GM21737 (cell line): ENCODE measurements around the gene PFN3.
A peak's percentile ranks its signal among the peaks of the same experiment; 100 is the strongest.
"Not testable (repeated sequence)": the region's sequence is repeated elsewhere in the genome, so short reads cannot be mapped to it uniquely, and the experiment has no call there.

Source experiments
- ATAC-seq: cut with Tn5 transposase; IDR thresholded peaks from one replicate; pipeline ENCODE4 v1.9.1; 2021; ENCODE audit warnings: mild to moderate bottlenecking, moderate library complexity; ENCODE audit not compliant: unreplicated experiment

The PFN3 gene

DNA sequence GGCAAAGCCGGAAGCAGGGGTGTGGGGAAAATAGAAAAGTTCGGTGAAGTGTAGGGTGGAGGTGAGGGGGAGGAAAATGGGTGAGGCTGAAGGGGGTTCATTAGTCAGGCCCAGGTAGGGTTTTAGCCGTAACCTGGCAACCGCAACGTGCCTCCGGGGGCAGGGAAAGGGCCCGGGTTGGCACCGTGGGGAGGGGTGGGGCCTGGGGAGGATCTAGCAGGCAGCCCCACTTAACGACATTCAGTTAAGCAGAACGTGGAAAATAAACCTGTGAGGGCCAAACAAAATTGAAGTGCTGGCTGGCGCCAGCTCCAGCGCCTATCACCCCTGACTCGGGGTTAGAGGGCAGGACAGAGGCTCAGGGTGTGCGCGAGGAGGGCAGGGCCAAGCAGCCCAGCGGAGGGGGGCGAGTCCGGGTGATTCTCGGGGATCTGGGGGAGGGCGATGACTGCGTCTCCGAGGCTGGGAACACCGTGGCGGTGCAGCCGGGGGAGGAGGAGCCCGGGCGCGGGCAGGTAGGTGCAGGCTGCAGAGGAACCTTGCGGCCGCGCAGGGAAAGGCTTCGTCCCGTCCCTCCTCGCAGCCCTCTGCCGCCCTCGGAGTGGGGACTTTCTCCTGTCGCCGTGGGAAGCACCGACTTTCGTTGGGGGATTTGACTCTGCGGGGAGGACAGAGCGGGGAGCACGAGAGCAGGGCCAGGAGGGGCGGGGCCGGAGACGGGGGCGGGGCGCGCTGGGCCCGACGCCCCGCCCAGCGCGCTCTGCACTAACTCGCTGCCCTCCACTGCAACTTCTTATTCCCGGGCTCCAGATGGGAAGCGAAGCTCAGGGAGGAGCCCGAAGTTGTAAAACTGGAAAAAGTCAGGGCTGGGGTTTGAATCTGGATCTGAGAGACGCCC, 37.6 kb downstream of the PFN3 start:
- ATAC-seq: peak; percentile 42

DNA sequence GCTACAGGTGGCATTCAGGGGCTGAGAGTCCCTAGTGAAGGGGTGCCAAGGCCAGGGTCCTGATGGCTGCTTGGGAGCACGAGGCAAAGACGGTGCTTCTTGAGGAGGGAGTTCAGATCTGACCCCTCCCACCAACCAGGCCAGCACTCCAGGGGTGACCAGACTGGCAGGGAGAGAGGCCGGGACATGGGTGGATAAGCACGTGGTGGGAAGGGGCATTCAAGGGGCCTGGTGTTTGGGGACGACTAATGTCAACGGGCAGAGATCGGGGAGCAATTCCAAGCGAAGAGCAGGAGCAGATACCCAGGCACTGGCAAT, 38.2 kb downstream of the PFN3 start:
- ATAC-seq: no peak

DNA sequence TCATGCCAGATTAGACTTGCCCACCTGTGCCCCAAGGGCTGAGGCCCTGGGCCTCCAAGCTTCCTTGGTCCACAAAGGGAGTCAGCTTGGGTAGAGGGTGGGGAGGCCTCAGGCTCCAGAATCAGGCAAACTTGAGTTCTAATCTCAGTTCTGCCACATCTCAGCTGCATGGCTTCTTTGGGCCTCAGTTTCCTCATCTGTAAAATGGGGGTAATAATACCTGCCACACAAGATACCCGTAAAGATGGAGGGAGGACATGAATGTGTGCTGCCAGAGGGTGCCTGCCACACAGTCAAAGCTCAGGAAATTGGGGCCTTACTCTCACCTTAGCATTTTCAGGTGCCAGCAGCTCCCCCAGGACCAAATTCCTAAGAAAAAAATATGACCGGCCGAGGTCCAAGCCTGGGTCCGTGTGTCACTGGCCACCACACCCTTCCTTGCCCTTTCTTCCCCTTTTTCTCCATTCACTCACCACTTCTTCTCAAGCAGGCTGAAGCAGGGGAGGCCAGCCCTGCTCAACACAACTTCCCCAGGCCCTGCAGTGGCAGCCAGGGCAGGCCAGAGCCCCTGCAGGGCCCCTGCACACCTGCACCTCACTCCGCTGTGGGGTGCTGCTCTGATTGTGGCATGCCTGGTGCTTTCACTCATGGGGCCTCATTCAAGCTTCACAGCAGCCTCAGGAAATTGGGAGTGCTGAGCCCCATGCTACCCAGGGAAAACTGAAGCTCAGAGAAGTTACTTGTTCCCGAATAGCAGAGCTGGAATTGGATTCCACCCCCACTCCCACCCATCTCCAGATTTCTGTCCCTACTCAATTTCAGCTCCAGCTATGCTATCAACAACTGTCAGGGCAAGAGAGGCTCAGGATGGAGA, 38.8 kb downstream of the PFN3 start:
- ATAC-seq: no peak

DNA sequence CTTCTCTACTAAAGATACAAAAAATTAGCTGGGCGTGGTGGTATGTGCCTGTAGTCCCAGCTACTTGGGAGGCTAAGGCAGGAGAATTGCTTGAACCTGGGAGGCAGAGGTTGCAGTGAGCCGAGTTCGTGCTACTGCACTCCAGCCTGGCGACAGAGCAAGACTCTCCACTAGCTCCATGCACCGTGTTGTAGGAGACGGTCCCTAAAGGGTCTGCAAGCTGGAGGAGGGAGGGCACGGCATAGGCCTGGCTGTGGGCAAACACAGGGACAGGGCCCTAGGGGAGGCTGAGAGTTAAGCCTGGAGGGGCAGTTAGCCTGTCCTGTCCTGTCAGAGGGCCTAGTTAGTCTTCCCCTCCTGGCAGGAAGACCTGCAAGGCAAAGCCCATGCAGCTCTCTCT, 39.7 kb downstream of the PFN3 start:
- not testable (repeated sequence) for ATAC-seq

DNA sequence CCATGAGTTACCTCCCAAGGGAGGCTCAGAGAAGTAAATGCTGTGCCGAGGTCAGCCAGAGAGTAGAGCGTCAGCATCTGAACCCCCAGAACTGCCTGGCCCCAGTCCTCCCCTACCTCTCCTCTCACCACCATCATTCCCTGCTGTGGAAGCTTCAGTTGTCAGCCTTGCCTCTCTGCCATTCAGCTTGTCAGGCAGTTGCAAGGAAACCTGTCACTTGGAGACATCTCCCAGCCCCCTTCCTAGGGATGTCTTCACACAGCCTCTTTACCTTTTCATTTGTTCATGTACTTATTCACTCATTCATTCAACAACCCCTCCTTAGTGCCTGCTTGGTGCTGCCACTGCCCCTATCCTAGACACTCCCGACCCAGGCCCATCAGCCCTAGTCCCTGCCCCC, 40.6 kb downstream of the PFN3 start:
- ATAC-seq: no peak

DNA sequence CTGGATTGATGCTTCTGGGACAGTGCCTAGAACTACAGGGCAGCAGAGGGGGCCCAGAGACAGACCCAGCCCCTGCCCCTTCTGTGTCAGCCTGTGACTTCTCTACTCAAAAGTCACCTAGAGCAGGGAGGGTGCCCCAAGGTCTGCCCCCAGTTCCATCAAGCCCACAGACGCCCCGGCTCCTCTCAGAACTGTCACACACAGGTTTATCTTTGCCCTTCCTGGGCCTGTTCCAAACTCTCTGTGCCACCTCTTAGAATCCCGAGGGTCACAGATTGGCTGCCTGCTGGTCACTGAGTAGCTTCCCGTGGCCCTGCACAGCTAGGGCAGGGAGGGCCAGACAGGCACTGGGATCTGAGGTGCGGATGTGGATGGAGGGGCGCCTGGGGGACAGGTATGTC, 41.0 kb downstream of the PFN3 start:
- ATAC-seq: no peak

DNA sequence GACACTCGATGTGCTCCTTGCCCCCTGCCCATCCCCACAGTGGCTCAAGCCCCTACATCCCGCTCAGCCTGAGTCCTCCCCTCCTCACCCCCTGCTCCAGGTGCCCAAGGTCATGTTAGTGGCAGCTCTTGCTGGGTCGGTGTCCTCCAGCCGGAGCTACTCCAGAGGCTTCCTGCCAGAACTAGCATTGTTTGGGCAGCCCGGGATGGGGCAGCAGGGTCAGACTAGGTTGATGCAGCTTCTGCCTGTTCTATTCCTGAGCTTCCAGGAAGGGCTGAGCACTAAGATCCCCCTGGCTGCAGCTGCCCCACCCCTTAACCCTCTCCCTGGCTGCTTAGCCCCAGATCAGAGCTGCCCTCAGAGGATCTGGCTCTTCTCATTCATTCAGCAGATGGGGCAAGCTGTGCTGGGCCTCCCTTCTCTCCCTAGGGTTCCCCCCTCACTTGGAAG, 42.1 kb downstream of the PFN3 start:
- ATAC-seq: no peak

DNA sequence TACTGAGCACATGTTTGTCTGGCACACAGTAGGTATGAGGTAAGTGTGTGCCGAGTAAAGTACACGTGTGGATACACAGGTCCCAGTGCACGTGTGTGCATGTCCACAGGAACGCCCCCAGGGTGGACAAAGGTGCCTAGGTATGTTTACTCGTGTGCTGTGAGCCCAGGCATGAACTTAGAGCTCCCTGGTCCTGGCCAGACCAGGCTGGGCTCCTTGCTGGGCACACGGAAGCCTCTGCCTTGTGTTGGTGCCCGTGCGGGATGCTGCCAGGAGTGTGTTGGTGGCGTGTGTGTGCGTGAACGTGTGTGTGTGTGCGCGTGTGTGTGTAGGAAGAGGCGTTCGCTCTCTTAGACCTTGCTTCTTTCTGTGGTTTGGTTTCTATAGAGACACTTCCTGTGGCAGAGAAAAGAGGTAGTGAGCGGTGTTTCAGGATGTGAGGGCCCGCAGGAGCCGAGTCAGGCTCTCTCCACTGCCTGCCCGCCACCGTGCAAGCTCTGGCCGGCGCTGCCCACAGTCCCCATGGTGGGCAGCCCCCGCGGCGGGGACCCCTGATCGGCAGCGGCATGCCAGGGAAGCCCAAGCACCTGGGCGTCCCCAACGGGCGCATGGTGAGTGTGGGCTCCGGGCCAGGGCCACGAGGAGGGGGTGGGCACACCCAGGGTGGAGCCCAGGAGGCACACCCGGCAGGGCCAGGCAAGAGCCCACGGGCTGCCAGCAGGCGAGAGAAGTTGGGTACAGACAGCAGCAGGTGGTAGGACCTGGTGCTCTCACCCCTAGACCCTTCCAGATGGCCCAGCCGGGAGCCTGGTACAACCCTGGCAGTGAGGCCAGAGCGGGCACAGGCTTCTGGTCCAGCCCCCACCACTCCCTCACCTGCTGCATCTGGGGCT, 42.8 kb downstream of the PFN3 start, which contains the start of gene RGS14:
Gene RGS14, plus strand, starts transcription at position 466 of the 893 bp plus-strand sequence. Its CDS starts 101 bp downstream, at position 567.
- ATAC-seq: peak; percentile 85

DNA sequence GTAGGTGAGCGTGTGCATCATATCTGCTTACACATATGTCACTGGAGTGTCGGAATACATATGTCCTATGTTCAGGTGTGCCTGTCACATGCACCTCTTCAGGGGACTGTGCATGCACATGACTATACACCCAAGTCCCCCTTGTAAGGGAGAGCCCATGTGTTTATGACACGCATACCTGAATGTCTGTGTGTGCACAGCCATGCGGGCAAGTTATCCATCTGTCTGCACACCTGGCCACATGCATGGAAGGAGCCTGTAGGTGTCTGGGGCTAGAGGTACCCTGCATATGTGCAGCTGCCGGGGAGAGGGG, 43.4 kb downstream of the PFN3 start:
- peak; percentile 3 for ATAC-seq

DNA sequence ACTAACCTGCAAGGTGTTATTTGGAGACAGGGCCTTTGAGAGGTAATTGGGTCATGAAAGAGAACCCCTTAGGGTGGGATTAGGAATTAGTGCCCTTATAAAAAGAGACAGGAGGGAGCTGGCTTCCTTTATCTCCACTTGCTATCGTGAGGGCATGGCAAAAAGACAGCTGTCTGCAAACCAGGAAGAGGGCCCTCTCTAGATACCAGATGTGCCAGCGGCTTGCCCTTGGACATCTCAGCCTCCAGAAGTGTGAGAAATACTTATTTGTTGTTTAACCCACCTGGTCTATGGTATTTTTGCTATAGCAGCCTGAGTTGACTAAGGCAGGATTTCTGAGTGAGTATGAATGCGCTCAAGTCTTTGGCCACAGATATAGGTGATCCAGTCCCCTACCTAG, 43.7 kb downstream of the PFN3 start:
- no peak for ATAC-seq

DNA sequence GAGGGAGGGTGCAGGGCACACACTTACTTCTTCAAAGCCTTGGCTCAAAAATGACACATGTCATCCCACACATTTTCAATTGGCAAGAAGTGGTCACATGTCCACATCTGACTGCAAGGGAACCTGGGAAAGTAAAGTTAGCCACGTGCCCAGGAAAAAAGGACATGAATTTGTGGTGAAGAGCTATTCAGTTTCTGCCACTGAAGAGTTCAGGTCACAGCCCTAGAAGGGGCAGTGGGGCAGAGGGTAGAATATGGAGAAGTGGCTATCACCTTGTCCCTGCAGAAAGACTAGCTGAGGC, 44.6 kb downstream of the PFN3 start:
- ATAC-seq: no peak

DNA sequence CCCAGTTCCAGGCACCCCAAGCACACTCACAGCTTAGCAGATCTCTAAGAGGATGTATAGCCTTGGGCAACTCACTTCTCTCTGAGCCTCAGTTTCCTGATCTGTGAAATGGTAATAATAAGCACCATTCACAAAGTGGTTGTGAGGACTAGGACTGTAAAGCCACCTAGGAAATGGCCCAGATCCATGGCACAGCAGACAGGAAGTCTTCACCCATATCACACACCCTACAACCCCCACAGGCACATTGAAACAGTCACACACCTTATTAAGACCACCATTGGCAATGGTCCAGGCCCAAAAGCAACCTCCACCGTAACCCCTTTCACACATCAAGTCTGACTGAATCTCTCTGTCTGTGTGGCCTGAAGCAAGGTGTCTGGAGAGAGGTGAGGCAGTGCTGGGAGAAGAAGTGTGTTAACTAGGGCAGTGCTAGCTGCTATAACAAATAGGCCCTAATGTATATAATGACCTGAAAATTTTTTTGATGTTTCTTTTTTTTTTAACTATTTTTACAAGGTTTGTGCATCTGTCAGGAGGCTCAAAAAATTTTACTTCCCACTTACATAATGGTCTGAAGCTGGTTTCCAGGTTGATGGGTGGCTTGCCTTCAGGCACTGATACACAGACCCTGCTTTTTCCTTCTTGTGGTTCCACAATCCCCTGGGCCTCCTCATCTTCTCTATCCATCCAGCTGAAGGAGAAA, 45.1 kb downstream of the PFN3 start:
- ATAC-seq: no peak

DNA sequence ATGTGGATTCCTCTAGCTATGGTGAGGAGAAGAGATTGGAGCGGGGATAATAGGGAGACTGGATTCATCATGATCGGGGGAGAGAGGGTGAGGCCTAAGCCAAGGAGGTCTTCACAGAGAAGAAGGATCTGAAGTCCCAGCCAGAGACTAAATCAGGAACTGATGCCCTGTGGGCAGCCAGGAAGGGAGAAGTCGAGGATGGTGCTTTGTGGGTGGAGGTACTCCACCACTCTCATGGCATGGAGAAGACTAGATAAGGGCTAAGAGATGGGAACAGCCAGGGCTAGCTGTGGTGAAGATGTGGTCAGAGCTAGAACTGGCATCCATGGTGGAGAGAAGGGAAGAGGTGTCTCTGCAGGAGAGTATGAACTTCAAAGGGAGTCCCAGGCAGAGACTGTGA, 45.8 kb downstream of the PFN3 start:
- ATAC-seq: no peak

DNA sequence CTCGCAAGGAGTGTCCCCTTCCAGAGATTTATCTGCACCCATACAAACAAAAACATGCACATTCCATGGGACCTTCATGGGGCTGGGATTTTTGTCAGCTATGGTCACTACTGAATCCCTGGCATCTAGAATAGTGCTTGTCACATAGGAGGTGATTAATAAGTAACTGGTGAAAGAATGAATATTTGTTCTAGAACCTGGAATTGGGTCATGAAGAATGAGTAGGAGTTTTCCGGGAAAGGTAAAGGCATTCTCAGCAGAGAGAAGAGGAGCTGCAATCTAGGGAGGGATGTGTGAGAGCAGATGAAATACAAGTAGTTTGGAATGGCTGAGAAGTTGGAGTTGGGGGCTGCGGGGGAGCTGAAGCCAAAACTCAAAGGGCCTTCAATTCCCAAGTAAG, 46.2 kb downstream of the PFN3 start:
- ATAC-seq: no peak

DNA sequence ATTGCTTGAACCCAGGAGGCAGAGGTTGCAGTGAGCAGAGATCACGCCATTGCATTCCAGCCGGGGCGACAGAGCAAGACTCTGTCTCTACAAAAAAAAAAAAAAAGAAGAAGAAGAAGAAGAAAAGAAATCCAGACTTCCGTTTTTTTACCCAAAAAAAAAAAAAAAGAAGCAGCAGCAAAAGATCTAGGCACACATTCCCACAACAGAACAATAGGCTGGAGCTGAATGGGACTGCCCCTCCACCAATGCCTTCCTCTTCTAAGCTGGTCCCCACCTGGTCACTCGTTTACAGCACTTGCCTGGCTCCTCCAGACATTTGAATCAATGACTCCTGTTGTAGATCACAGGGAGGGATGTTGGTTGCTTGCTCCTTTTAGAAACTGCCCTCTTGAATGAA, 47.4 kb downstream of the PFN3 start:
- no peak for ATAC-seq

DNA sequence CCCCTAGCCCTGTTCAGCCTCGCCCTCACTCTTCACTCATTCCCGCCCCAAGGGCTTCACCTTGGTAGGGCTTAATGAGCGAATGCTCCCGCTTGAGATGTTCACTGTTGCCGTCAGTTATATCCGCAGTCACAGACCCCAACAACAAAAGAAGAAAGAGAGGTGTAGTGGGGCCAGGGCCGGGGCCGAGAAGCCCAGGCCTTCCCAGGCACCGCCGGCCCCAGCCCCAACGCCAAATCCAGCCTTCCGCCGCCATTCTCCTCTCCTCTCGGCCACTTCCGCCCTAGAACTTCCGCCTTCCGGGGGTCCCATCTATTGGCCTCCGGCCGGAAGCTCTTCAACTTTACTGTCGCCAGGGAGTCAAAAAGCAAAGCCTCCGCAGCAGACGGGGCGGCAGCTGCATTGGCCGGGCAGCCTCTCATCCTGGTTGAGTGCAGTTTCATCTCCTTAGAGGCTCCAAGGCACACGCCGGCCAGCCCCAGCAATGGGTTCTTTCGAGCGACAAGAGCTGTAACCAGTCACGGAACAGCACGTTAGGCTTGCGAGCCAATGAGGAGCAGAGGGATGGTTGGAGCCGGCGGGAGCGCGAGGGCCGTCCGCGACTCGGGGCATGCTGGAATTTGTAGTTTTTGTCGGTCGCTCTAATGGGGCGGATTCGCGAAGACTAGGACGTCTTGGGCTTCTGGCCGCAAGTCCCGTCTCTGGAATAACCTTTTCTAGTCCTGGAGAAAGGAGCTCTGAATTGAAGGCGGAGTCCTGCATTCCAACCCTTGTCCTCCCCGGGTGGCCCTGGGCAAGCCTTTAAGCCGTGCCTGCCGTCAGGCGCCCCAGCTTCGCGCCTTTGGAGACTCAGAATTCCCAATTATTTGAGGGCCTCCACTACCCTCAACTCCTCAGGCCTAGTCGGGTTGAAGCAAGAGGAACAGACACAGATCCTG, 48.8 kb downstream of the PFN3 start, which contains the start of gene LMAN2:
Gene LMAN2, minus strand, starts transcription at position 277 of the 938 bp plus-strand sequence. Its CDS starts 21 bp downstream, at position 256.
- ATAC-seq: peak; percentile 92

DNA sequence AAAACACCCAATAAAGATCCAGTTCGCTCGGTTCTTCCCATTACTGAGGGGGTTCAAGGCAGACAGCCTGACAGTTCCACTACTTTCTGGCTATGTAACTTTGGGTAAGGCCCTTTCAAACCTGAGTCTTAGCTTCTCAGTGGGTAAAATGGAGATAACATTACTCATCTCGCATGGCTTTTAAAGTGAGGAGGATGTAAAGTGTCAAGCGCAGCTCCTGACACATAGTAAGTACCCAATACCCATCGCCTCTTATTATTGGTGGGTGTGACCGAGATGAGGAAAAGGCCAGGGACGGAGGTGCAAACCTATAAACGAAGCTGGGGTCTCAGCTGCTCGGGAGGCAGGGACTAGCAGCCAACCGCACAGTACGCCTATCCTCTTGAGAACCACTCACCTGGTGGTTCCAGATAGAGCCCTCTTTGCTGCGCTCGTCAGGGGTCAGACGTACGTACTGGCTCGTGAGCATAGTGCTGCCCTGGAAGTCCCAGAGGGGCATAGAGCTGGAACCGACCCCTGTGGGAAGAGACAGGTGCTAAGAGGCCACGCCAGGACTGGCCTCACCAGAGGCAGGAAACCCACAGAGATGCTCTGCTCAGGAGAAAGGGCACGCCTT, 49.6 kb downstream of the PFN3 start:
- ATAC-seq: peak; percentile 4
